ENCODE results near the gene ARHGAP1.
"Not testable (repeated sequence)": the region's sequence is repeated elsewhere in the genome, so short reads cannot be mapped to it uniquely, and the experiment has no call there.

The ARHGAP1 gene

DNA sequence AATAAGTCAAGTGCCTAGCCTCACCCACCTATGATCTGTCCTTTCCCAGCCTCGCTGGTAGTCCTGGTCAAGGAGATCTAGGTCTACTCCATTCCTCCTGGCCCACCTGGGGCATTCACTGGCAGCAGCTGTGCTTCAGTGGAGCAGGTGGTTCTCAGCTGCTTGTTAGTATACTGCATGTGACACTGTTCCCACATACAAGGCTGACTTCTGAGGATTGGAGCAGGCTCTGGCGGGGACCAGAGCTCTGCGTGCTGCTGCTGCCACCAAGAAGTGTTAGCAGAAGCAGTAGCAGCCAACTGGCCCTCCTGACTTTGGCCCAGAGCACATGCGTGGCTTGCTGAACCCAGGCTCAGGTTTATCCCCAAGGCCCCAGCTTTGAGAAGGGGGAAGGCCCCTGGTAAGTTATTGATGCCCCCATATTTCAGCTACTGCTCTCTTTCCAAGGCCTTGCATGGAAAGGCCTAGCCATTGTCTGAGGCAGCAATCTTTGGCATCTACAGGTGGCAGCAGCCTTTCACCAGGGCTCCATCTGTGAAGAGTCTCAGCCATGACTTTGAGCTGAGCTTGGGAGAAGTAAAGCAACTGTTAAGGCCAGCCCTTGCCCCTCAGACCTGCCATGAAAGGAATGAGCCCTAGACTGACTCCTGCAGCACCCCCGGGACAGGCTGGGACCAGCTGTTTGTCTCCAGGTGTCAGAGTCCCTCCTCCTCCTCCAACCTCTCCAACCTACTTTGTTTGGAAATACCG lies 26.5 kb downstream of the ARHGAP1 start:
- no peak for DNase-seq (ENCODE audit: low spot score)

DNA sequence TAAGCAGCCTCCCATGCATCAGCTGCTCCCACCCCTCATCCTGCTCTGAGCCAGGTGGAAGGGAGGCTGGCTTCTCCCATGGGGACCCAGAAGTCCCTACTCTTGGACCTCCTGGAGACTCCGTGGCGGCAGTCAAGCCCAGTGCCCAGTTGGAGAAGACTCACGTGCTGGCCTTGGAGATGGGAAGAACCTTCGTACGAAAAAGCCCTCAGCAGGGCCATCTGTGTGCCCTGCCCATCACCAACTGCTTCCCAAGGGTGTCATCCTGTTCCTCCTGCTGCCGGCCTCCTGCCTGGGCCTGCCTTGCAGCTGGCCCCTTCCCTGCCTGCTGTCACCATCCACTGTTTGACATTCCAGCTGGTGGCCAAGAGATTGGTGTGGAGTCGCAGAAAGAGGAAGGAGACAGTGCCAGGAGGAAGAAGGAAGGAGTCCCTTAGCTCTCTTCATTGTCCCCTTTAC lies 28.0 kb downstream of the ARHGAP1 start:
- DNase-seq (ENCODE audit: low spot score), result no peak

DNA sequence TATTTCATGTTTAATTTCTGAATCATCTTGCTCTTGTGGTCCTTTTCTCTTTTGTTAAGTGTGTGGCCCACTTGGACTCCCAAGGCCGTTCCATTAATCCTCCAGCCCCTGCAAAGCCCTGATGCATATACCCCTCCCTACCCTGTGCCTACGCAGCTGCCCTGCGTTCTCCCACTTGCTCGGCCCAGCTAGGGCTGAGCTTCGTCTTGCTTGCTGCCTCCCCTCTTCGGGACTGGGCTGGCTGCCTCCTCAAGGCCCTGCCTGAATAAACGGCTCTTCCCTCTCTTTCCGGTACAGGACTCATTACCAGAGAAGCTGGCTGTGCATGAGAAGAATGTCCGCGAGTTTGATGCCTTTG lies 28.5 kb downstream of the ARHGAP1 start:
- DNase-seq (ENCODE audit: low spot score), result no peak

DNA sequence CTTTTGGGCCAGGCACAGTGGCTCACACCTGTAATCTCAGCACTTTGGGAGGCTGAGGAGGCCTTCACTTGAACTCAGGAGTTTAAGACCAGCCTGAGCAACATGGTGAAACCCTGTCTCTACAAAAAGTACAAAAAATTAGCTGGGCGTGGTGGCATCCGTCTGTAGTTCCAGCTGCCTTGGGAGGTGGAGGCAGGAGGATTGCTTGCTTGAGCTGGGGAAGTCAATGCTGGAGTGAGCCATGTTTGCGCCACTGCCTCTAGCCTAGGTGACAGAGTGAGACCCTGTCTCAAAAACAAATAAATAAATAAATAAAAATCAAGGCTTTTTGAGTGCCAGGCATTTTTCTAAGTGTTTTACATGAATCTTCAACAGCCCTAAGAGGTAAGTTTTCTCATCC lies 29.9 kb downstream of the ARHGAP1 start:
- DNase-seq (ENCODE audit: low spot score), result not testable (repeated sequence)

DNA sequence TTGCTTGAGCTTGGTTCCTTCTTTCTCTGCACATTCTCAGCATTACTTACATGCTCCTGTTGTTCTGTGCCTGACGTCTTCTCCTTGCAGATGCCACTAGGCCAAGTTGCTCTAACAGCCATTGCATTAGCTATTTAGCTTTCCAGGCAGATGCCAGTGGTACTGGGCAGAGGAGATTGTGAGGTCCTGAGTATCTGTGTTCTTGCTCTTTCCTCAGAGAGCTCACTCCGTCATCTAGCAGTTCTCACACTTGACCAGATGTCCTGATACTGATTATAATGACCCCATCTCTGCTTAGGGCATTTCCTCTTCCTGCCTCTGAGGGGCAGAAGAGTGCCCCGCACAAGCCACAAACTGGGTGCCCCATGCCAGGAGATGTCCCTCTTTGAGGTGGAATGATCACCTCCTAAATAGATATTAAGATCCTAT lies 30.7 kb downstream of the ARHGAP1 start:
- no peak for DNase-seq (ENCODE audit: low spot score)

DNA sequence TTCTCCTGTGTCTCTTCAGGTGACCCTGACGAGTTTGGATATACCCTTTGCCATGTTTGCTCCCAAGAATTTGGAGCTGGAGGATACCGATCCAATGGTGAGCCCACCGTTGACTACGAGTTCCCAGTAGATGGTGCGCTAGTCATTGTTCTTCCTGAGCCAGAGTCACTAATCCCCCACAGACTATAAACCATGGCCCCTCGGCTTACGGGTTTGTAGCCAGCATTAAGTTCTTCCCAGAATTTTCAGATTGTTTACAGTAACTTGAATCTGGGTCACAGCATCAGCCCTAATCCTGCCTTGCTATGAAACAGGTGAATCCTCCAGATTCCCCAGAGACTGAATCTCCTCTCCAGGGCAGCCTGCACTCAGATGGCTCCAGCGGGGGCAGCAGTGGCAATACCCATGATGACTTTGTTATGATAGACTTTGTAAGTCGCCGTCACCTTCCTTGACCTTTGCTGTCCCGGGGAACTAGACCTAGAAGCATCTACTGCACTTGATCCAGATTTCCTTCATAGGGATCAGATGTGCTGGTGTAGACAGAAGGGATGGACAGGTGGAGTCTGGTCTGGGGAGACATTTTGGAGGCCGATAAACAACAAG lies 31.8 kb downstream of the ARHGAP1 start:
- DNase-seq (ENCODE audit: low spot score), result no peak

DNA sequence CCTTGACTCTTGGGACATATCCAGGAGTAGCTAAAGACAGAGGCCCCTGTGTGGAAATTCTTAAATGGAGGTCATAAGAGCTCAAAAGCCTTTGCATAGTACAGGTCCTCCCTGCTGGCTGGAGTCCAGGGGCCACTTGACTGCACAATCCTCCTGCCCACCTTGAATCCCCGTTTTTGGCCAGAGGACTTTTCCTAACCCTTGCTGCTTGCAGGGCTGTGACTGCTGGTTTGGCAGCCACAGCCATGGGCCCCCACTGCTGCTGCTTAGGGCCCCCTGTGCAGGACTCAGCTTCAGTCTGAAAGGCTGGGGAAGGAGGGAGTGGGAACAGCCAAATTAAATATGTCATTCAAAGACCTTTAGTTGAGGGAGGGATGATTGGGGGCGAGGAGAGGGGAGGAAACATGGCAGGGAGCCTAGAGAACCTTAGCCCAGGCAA lies 33.4 kb downstream of the ARHGAP1 start:
- no peak for DNase-seq (ENCODE audit: low spot score)

DNA sequence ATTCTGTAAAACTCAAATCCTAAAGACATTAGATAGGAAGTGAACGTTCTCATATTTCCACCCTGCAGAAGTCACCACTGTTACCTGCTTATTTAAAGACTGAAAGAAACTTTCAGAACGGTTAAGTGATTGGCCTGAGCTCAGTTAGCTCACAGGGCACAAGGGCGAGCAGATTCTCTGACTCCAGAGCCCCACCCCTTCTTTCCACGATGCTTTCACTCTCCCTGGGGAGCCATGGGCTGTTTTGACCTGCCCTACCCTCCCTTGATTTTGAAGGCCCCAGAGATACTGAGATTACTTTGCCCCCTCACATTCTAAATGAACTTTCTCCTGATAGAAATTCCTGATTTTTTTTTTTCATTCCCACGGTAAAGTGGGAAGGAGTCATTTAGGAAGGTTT lies 33.9 kb downstream of the ARHGAP1 start:
- no peak for DNase-seq (ENCODE audit: low spot score)

DNA sequence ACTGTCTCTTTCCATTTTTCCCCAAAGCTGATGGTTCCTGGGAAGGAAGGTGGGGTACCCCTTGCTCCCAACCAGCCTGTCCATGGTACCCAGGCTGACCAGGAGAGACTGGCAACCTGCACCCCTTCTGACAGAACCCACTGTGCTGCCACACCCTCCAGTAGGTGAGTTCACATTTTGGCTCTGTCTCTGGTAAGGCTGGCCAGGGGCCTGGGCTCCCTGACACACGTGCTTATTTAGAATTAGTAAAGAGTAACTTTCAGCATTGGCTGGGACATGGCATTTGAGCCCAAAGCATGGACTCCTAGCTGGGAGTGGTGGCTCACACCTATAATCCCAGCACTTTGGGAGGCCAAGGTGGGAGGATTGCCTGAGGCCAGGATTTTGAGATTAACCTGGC lies 35.1 kb downstream of the ARHGAP1 start:
- DNase-seq (ENCODE audit: low spot score), result no peak

DNA sequence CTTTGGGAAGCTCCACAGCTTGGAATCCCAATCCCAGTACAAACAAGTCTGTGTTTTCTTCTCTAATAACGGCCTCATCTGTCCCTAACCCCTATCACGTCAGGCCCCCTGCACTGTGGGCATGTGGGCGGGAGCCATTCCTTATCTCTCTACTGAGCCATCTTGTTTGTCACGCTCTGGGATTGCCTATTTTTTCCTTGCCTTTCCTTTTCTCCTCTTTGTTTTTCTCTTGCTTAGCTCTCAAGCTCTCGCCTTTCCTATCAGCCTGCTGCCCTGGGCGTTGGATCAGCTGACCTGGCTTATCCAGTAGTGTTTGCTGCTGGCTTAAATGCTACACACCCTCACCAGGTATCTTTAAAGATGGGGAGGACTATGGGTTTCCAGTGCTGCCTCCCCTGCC lies 35.8 kb downstream of the ARHGAP1 start:
- no peak for DNase-seq (ENCODE audit: low spot score)

DNA sequence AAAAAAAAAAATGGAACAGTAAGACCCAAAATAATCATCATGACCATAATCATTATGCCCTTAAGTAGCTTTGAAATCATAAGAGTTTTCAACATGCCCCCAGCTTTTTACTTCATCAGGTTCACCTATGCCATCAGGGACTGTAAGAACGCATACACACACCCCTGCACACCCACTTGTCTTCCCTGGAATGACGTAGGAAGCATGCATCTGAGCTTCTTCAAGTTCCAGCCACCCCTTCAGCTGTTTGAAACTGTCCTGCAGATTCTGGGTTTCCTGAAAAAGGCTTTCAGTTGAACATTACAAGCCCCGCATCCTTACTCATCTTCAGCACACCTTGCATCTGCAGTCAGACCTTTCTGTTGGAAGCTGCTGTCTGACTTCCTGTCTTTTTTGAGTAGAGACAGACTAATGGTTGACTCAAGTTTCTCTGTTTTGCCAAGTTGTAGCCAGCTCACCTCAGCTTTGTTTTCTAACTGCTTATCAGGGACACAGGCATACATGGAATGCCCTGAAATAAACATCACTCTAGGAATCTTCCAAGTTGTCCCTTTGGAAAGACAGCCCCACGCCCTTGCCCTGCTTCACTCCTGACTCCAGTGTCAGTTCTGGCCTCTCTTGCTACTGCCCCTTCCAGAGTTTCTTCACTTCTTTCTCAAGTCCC lies 37.0 kb downstream of the ARHGAP1 start:
- DNase-seq (ENCODE audit: low spot score), result no peak

DNA sequence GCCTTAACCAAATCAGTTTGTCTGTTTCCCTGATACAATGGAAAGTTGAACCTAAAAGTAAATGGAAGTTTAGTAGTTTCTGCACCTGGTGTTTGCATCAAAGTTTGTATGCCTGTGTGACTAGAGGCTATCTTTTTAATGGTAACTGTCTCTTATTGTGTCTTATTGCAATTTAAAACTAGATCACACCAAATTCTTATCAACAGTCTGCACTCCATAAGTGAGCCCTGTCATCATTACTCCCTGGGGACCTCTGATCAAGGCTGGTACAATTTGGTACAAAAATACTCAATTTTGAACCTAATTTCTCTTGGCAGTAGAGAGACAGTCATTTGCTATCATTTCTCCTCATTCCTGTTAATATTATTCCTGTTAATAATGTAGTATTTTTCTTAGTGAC lies 38.1 kb downstream of the ARHGAP1 start:
- DNase-seq (ENCODE audit: low spot score), result no peak

DNA sequence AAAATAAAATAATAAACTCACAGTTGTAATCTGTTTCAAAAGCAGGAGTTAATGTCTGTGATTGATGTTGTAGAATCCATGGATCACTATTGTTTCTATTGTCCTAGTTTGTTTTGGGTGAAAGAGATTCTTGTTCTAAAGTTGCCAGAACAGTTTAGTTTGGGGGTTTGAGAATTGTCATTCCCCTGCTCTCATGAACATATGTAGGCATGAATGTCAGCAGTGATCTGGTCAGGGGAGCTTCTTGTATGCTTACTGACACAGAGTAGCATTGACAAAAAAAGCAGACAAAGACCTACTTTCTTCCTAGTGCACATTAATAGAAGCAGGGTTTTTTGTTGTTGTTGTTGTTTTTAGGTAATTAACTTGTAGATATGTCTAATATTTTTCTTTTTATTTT lies 38.6 kb downstream of the ARHGAP1 start:
- peak; percentile 81 for DNase-seq (ENCODE audit: low spot score)

DNA sequence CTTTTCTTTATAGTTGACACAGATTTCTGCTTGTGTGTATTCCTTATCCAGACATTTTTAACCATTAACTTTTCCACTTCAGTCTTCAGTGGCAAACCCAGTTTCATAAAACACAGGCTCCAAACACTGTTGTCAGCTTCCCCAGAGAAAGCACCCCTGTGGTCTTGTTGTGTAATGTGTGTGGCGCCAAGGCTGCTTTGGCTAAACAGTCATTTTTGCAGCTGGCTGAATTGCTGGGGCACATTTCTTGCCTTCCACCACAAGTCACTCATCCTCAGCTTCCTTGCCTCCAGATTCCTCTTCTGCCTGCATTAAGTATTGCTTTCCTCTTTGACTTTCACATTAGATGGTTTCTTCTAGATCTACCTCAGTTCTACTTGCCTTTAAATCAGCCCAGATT lies 40.5 kb downstream of the ARHGAP1 start:
- DNase-seq (ENCODE audit: low spot score), result no peak

DNA sequence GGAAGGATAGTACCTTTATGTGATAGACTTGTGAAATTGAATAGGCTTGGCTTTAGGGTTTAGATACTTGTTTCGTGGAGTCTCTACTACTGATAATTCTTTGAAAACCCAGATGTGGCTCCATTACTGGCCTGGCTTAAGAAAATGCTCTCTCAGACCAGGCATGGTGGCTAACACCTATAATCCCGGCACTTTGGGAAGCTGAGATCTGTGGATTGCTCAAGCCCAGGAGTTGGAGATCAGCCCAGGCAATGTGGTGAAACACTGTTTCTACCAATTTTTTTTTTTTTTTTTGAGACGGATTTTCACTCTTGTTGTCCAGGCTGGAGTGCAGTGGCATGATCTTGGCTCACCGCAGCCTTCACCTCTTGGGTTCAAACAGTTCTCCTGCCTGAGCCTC lies 42.2 kb downstream of the ARHGAP1 start:
- DNase-seq (ENCODE audit: low spot score), result no peak

DNA sequence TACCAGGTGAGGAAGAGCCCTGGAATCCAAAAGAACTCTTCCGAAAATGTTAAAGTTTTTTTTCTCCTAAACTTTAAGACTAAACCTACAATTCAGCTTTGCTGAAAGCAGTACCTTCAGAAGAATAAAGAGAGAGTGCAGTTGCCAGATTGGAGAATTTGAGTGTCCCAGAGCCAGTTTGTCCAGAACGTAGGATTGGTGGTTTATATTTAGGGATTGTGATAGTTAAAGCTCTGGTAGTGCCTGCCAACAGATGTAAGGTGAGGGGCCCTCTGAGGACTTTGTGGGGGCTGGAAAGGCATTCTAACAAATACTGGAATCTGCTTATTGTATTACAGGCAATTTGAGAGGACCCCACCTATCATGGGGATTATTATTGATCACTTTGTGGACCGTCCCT lies 43.2 kb downstream of the ARHGAP1 start:
- no peak for DNase-seq (ENCODE audit: low spot score)

DNA sequence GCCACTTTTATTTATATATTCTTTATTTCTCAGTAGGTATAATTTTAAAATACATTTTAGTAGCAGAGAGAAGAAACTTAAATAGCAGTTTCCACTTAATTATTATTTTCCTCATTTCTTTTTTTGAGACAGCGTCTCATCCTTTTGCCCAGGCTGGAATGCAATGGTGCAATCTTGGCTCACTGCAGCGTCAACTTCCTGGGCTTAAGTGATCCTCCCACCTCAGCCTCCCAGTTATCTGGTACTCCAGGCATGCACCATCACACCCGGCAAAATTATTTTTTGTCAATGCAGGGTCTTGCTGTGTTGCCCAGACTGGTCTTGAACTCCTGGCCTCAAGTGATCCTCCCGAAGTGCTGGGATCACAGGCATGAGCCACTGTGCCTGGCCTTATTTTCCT lies 44.8 kb downstream of the ARHGAP1 start:
- DNase-seq (ENCODE audit: low spot score), result no peak

DNA sequence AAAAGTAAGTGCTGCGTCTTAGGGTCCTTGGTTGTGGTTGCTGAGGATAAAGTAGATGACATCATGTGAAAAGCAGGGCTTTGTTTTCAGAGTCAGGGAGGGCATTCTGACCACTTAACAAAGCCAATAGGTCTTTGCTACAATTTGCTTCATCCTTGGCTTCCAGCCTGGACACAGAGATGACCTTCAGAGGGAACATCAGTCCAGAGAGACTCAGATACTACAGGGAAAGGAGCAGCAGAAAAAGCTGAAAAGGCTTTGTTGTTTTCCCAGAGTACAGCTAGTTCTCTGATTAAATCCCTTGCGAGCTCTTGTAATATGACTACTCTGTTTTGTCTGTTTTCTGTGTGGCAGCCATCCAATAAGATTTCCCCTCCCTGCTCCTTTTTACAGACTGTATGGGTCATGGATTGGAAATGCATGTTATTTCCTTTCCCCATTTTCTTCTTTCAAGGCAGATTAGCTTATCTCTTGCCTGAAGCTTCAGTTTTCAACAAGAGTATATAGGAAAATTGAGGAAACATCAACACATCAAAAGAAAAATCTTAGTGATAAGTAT lies 51.2 kb downstream of the ARHGAP1 start:
- DNase-seq (ENCODE audit: low spot score), result peak; percentile 93

DNA sequence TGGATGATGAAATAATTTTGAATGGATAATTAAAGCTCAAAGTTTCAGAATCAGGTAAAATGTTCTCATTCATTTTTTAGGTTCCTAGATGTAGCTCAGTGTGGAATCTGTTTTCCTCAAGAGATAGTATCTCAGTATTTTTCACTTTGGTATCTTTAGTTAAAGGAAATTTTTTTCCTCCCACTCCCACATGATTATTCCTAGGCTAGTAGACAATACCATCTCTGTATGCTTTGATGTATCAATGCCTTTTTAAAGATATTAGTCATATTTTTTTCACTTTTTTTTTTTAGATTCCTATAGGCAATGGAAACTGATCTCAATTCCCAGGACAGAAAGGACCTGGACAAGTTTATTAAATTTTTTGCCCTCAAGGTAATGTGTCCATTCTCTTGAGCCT lies 56.4 kb downstream of the ARHGAP1 start:
- no peak for DNase-seq (ENCODE audit: low spot score)

DNA sequence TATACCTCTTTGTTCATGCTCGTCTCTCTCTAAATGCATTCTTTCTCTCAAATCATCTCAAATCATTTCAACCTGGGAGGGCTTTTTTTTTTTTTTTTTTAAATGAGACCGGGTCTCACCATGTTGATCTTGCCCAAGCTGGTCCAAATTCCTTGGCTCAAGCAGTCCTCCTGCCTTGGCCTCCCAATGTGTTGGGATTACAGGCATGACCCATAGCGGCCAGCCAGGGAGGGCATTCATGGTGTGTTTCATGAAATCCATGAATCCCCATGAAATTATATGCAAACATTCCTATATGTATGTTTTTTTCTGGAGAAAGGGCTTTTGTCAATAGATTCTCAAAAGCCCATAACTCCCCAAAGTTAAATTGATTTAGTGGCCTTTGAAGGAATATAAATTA lies 56.9 kb downstream of the ARHGAP1 start:
- no peak for DNase-seq (ENCODE audit: low spot score)

DNA sequence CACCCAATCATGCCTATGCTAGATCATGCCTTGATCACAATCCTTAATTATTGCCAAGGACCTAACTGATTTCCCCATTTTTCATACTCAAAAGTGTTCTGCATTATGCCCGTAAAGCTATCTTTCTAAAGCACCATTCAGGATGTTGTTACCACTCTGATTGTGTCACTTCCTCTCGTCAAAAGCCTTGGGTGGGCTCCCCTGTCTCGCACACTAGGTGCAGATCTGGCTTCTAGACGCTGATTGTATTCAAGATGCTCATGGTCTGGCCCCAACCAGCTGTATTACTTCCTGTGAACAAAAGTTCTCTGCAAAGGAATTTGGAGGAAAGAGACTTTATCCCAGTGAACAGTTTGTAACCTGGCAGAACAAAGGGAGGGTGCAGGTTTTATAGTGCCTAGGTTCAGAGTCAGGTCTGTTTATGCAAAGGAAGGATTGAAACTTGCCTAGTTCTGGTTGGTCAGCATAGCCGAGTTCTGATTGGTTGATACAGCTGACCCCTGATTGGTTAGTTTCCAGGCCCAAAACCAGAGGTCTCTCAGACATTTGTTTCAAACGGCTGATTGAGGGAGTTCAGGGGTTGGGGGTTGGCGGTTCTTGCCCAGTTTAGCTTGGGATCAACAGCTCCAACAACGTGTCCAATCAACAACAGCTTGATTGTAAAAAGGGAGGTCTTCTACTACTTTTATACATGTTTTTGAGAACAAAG lies 57.6 kb downstream of the ARHGAP1 start:
- no peak for DNase-seq (ENCODE audit: low spot score)

DNA sequence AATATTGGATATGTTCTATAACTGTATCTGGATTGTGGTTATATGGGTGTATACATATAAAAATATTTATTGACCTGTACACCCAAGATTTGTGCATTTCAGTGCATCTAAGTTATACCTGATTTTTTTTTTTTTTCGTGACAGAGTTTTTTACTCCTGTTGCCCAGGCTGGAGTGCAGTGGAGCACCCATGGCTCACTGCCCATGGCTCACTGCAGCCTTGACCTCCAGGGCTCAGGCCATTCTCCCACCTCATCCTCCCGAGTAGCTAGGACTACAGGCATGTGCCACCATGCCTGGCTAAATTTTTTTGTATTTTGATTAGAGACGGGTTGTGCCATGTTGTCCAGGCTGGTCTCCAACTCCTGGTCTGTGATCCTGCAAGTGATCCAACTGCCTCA lies 58.8 kb downstream of the ARHGAP1 start:
- no peak for DNase-seq (ENCODE audit: low spot score)

Data from globus pallidus (tissue), 1 donor.